H1 (cell line): ENCODE data around the gene PRKD3. TPM values are rescaled to one million over a fixed set of nuclear protein-coding genes. Genes with fewer than 3 reads are reported as not detected.

Experiments used
- CTCF ChIA-PET: fragments of 300-600 bp; sonication (Branson Sonifier 250); formaldehyde crosslinking; loops from one replicate; lab custom pipeline; 2021; ENCODE audit not compliant: partially characterized antibody; lab: Charles Lee
- POLR2A ChIA-PET: fragments of 300-600 bp; sonication (Branson Sonifier 250); formaldehyde crosslinking; loops from one replicate; lab custom pipeline; 2021; ENCODE audit warnings: inconsistent platforms; ENCODE audit not compliant: partially characterized antibody; lab: Charles Lee
- DNase-seq, 2 experiments: peaks; one replicate each; pipeline versions ENCODE4 v3.0.0 to v3.0.0-alpha.2; 2010 to 2022; ENCODE audit warnings: low spot score in 2 of 2, low read depth in 1 of 2, mixed read lengths in 1 of 2
- FAIRE-seq: peaks from 2 replicates; lab custom pipeline; 2011; peaks lifted over from hg19 to GRCh38; lab: Jason Lieb, UNC
- H2AFZ ChIP-seq: 2 replicates; pipeline ENCODE4 v1.8.1; 2012; ENCODE audit warnings: low read length, inconsistent platforms
- H2AK5ac ChIP-seq: 2 replicates; pipeline ENCODE4 v1.6.1; 2013; ENCODE audit warnings: low read depth, low read length
- H2BK120ac ChIP-seq: replicated peaks from 2 replicates; pipeline ENCODE3; 2013; ENCODE audit warnings: low read depth, low read length, inconsistent platforms
- H2BK12ac ChIP-seq: 2 replicates; pipeline ENCODE4 v1.6.1; 2013; ENCODE audit warnings: low read depth, low read length
- H2BK15ac ChIP-seq: 2 replicates; pipeline ENCODE4 v1.6.1; 2013; ENCODE audit warnings: low read length
- H2BK20ac ChIP-seq: 2 replicates; pipeline ENCODE4 v1.6.1; 2013; ENCODE audit warnings: low read length
- H2BK5ac ChIP-seq: 2 replicates; pipeline ENCODE4 v1.6.1; 2013; ENCODE audit warnings: low read depth, low read length
- H3K14ac ChIP-seq: 2 replicates; pipeline ENCODE4 v1.6.1; 2013; ENCODE audit warnings: inconsistent platforms; ENCODE audit not compliant: insufficient read length
- H3K18ac ChIP-seq: 2 replicates; pipeline ENCODE4 v1.6.1; 2013; ENCODE audit warnings: low read length; ENCODE audit errors: extremely low read depth
- H3K23ac ChIP-seq: 2 replicates; pipeline ENCODE4 v1.6.1; 2013; ENCODE audit warnings: inconsistent platforms; ENCODE audit not compliant: insufficient read length
- H3K23me2 ChIP-seq: 2 replicates; pipeline ENCODE4 v1.6.1; 2013; ENCODE audit warnings: low read depth, low read length
- H3K27ac ChIP-seq: 2 replicates; pipeline ENCODE4 v1.6.1; 2011; ENCODE audit warnings: low read depth, low read length, inconsistent platforms
- H3K27me3 ChIP-seq, 4 experiments: replicated peaks in 1 of 4; 1 replicate in 1 of 4; 2 replicates in 3 of 4; pipeline versions ENCODE4 v1.6.1 to v1.8.1; 2011 to 2013; ENCODE audit warnings: low read length in 3 of 4, mild to moderate bottlenecking in 3 of 4, inconsistent platforms in 2 of 4, mixed read lengths in 2 of 4, moderate library complexity in 1 of 4; ENCODE audit not compliant: control insufficient read depth in 3 of 4, insufficient read depth in 3 of 4; ENCODE audit errors: extremely low read depth in 1 of 4
- H3K36me3 ChIP-seq, 4 experiments: 2 replicates each; pipeline versions ENCODE4 v1.6.1 to v1.8.1; 2011 to 2013; ENCODE audit warnings: mild to moderate bottlenecking in 4 of 4, low read length in 3 of 4, moderate library complexity in 2 of 4, control low read depth in 1 of 4, inconsistent platforms in 1 of 4; ENCODE audit not compliant: insufficient read depth in 4 of 4, control insufficient read depth in 2 of 4
- H3K4ac ChIP-seq: replicated peaks from 2 replicates; pipeline ENCODE3; 2013; ENCODE audit warnings: low read length, low read depth, mixed read lengths, inconsistent platforms; ENCODE audit not compliant: insufficient read length
- H3K4me1 ChIP-seq, 4 experiments: replicated peaks in 1 of 4; 1 replicate in 1 of 4; 2 replicates in 3 of 4; pipeline versions ENCODE4 v1.6.1 to v1.8.1; 2011 to 2013; ENCODE audit warnings: low read length in 3 of 4, inconsistent platforms in 2 of 4, mixed read lengths in 1 of 4; ENCODE audit not compliant: insufficient read depth in 4 of 4, control insufficient read depth in 3 of 4
- H3K4me2 ChIP-seq, 2 experiments: 2 replicates each; pipeline versions ENCODE4 v1.6.1 to v1.8.1; 2011 to 2013; ENCODE audit warnings: low read depth in 2 of 2, low read length in 2 of 2, control low read depth in 1 of 2, inconsistent platforms in 1 of 2, mild to moderate bottlenecking in 1 of 2; ENCODE audit not compliant: insufficient read depth in 1 of 2
- H3K4me3 ChIP-seq, 4 experiments: fragments of 200-600, 300-600 bp in 1 of 4; sonication (generic), shearing (Covaris generic), sonication (Bioruptor Twin) in 1 of 4; 2 replicates each; pipeline versions ENCODE4 v1.5.1 to v1.8.1; 2011 to 2016; ENCODE audit warnings: low read length in 4 of 4, low read depth in 3 of 4, control low read depth in 2 of 4, inconsistent platforms in 2 of 4, mild to moderate bottlenecking in 2 of 4, mixed read lengths in 1 of 4, moderate library complexity in 1 of 4; ENCODE audit not compliant: insufficient read depth in 2 of 4; ENCODE audit errors: extremely low read depth in 1 of 4
- H3K56ac ChIP-seq: replicated peaks from 2 replicates; pipeline ENCODE3; 2013; ENCODE audit warnings: low read depth, mild to moderate bottlenecking, mixed read lengths, low read length, inconsistent platforms; ENCODE audit not compliant: insufficient read length
- H3K79me1 ChIP-seq: 2 replicates; pipeline ENCODE4 v1.6.1; 2013; ENCODE audit warnings: low read depth, low read length, control low read depth
- H3K79me2 ChIP-seq, 2 experiments: 2 replicates each; pipeline versions ENCODE4 v1.6.1 to v1.8.1; 2012 to 2013; ENCODE audit warnings: low read length in 2 of 2, mild to moderate bottlenecking in 2 of 2, inconsistent platforms in 1 of 2; ENCODE audit not compliant: insufficient read depth in 2 of 2, control insufficient read depth in 1 of 2
- H3K9ac ChIP-seq, 4 experiments: replicated peaks in 1 of 4; 1 replicate in 1 of 4; 2 replicates in 3 of 4; pipeline versions ENCODE4 v1.6.1 to v1.8.1; 2011 to 2013; ENCODE audit warnings: low read depth in 3 of 4, low read length in 3 of 4, control low read depth in 2 of 4, mild to moderate bottlenecking in 2 of 4, moderate library complexity in 2 of 4, inconsistent platforms in 1 of 4; ENCODE audit errors: extremely low read depth in 1 of 4
- H3K9me3 ChIP-seq, 2 experiments: 2 replicates each; pipeline versions ENCODE4 v1.6.1 to v1.8.1; 2012 to 2013; ENCODE audit warnings: mild to moderate bottlenecking in 2 of 2, moderate library complexity in 2 of 2, control low read depth in 1 of 2, inconsistent platforms in 1 of 2, low read depth in 1 of 2, low read length in 1 of 2, mixed read lengths in 1 of 2; ENCODE audit not compliant: insufficient read depth in 2 of 2
- H4K20me1 ChIP-seq, 2 experiments: replicated peaks in 1 of 2; 2 replicates each; pipeline versions ENCODE3 to v1.8.1; 2011 to 2013; ENCODE audit warnings: inconsistent platforms in 2 of 2, low read length in 2 of 2, mild to moderate bottlenecking in 1 of 2; ENCODE audit not compliant: insufficient read depth in 2 of 2, control insufficient read depth in 1 of 2
- H4K5ac ChIP-seq: 2 replicates; pipeline ENCODE4 v1.6.1; 2013; ENCODE audit warnings: low read length, low read depth, mixed read lengths, inconsistent platforms; ENCODE audit not compliant: insufficient read length
- H4K8ac ChIP-seq: 2 replicates; pipeline ENCODE4 v1.8.0; 2013; ENCODE audit warnings: mild to moderate bottlenecking, moderate library complexity, low read length, inconsistent platforms; ENCODE audit not compliant: insufficient read depth; ENCODE audit errors: extremely low read depth
- H4K91ac ChIP-seq: replicated peaks from 2 replicates; pipeline ENCODE3; 2013; ENCODE audit warnings: low read length, mixed read lengths, inconsistent platforms; ENCODE audit not compliant: insufficient read length
- ATF2 ChIP-seq: IDR thresholded peaks from 2 replicates; pipeline ENCODE4 v1.6.1; 2012; ENCODE audit warnings: low read length, inconsistent platforms
- BACH1 ChIP-seq: IDR thresholded peaks from 2 replicates; pipeline ENCODE4 v1.6.1; 2012; ENCODE audit warnings: low read length, improper control_type of control experiment
- GABPA ChIP-seq: IDR thresholded peaks from 2 replicates; pipeline ENCODE4 v1.6.1; 2011; ENCODE audit warnings: mild to moderate bottlenecking, low read length, moderate library complexity, borderline replicate concordance; ENCODE audit not compliant: insufficient read depth
- GTF2F1 ChIP-seq: IDR thresholded peaks from 2 replicates; pipeline ENCODE4 v1.6.1; 2012; ENCODE audit warnings: low read depth, low read length, improper control_type of control experiment, borderline replicate concordance
- PHF8 ChIP-seq: fragments of 200-600 bp; sonication (generic); conservative IDR thresholded peaks from 2 replicates; pipeline ENCODE4 v1.7.1; 2012; ENCODE audit warnings: low read depth, mild to moderate bottlenecking, inconsistent platforms, low read length, moderate library complexity
- RBBP5 ChIP-seq: IDR thresholded peaks from 2 replicates; pipeline ENCODE4 v1.7.1; 2012; ENCODE audit warnings: low read depth, mild to moderate bottlenecking, inconsistent platforms, low read length, moderate library complexity, borderline replicate concordance
- RXRA ChIP-seq: IDR thresholded peaks from 2 replicates; pipeline ENCODE4 v1.6.1; 2011; ENCODE audit warnings: low read depth, mild to moderate bottlenecking, low read length, moderate library complexity; ENCODE audit not compliant: insufficient read depth
- TCF12 ChIP-seq: IDR thresholded peaks from 2 replicates; pipeline ENCODE4 v1.6.1; 2011; ENCODE audit warnings: low read depth, mild to moderate bottlenecking, low read length
- TEAD4 ChIP-seq: IDR thresholded peaks from 2 replicates; pipeline ENCODE4 v1.6.1; 2012; ENCODE audit warnings: low read depth, low read length, inconsistent platforms, mixed read lengths
- USF2 ChIP-seq: IDR thresholded peaks from 2 replicates; pipeline ENCODE4 v1.6.1; 2011; ENCODE audit warnings: low read length, improper control_type of control experiment
- WGBS, 2 experiments: shearing (Covaris generic) in 1 of 2; methylation state at CpG; one replicate each; pipeline versions ENCODE4 v1.1.6 to v1.1.7; 2013 to 2015; ENCODE audit warnings: low lambda C conversion rate in 2 of 2, mixed read lengths in 2 of 2, inconsistent platforms in 1 of 2, low coverage in 1 of 2, missing lambda C conversion rate in 1 of 2; ENCODE audit not compliant: insufficient replicate concordance in 2 of 2, insufficient coverage in 1 of 2, insufficient read length in 1 of 2; ENCODE audit errors: extremely low coverage in 1 of 2, missing lambda C conversion rate in 1 of 2; 5-methylcytosine and 5-hydroxymethylcytosine counted together
- polyA plus RNA-seq, 7 experiments: library from polyadenylated mRNA; depleted of rRNA in 3 of 7; stranded (reverse) in 5 of 7; unstranded in 2 of 7; fragments of >200 nt in 5 of 7; fragments of 200-250 nt in 2 of 7; gene quantifications; 1 replicate in 5 of 7; 2 replicates in 1 of 7; 4 replicates in 1 of 7; pipeline versions ENCODE4 v1.2.1 to v1.2.3, GENCODE V29; 2011 to 2013; ENCODE audit warnings: missing spikeins in 2 of 7, mixed read lengths in 2 of 7
- total RNA-seq: library from RNA; stranded (reverse); fragmentation: NEBNext Ultra II Directional; extraction: Animal tissue kit (Norgen Biotek cat#: 25700); gene quantifications from 2 replicates; pipeline ENCODE4 v1.2.1, GENCODE V29; 2021

PRKD3 gene
- total and polyA plus RNA-seq, 2 of the 8 experiments (the other 6 are each of a cell fraction or from before 2014, with no cell fraction given): 12.0 to 63.3 TPM

- FAIRE-seq: no peak
- peaks cover 0 to 93% of the 10 kb centered on the region in 2 experiments; a peak in 2 of 4 replicates for H3K79me2 ChIP-seq
Measured at GRCh38 chr2:37300578-37300977, 24.1 kb downstream of the PRKD3 start.

More at GRCh38 chr2:37300578-37300977, 24.1 kb downstream of the PRKD3 start:
- no peak overlapping the region for H4K5ac ChIP-seq
- no peak overlapping the region for H2BK20ac ChIP-seq
- ChIA-PET POLR2A (no interaction called here), CTCF (interaction anchor here (0.7 kb wide), 1 partner anchor 15 kb away, joined by 3 read pairs; no protein-coding TSS in a partner anchor)
- no peaks in the 10 kb centered on the region for H3K27me3 ChIP-seq
- H3K9me3 ChIP-seq: no peaks in the 10 kb centered on the region
- H3K56ac ChIP-seq: no peak overlapping the region
- H3K9ac ChIP-seq: no peak overlapping the region
- H3K4me3 ChIP-seq: no peak overlapping the region
- TF ChIP-seq TCF12: no peak
- TF ChIP-seq USF2: no peak
- TF ChIP-seq BACH1: no peak
- no peak for TF ChIP-seq GTF2F1
- TF ChIP-seq PHF8: no peak
- TF ChIP-seq TEAD4: no peak
- TF ChIP-seq RBBP5: no peak
- TF ChIP-seq GABPA: no peak
- TF ChIP-seq RXRA: no peak
- no peak for TF ChIP-seq ATF2
- H3K23ac ChIP-seq: no peak overlapping the region
- no peak overlapping the region for H3K4ac ChIP-seq
- no peaks in the 10 kb centered on the region for H3K4me1 ChIP-seq
- H4K20me1 ChIP-seq: peaks cover 6 to 7% of the 10 kb centered on the region in 2 experiments
- no peak overlapping the region for H2AK5ac ChIP-seq
- H3K23me2 ChIP-seq: no peaks in the 10 kb centered on the region
- no peak overlapping the region for H3K18ac ChIP-seq
- no peak overlapping the region for H2BK5ac ChIP-seq
- no peak overlapping the region for H2BK12ac ChIP-seq
- H3K14ac ChIP-seq: no peak overlapping the region
- H3K79me1 ChIP-seq: peaks cover 12% of the 10 kb centered on the region
- H2BK15ac ChIP-seq: no peak overlapping the region
- no peak overlapping the region for H2BK120ac ChIP-seq
- no peak overlapping the region for H2AFZ ChIP-seq
- no peak overlapping the region for H4K8ac ChIP-seq
- H4K91ac ChIP-seq: no peak overlapping the region
- no peak overlapping the region for H3K4me2 ChIP-seq
- no peak overlapping the region for H3K27ac ChIP-seq
- DNase-seq: no peak
- WGBS, 2 experiments: 93% methylated on average over 4 of the region's 4 CpGs; no CpG with 5 or more reads in 1 of the 2 experiments
- no peaks in the 10 kb centered on the region; a peak in 1 of 8 replicates for H3K36me3 ChIP-seq
